HEK293T (cell line): ENCODE data around the gene ACAT2.
A peak's percentile ranks its signal among the peaks of the same experiment; 100 is the strongest.

Experiments used
- CTCF ChIA-PET: fragments of 350-600 bp; formaldehyde crosslinking; extraction: SDS; loops from one replicate; lab custom pipeline; 2021; ENCODE audit warnings: antibody characterized with exemption, inconsistent platforms; lab: Yijun Ruan, JAX
- POLR2A ChIA-PET: fragments of 350-600 bp; formaldehyde crosslinking; extraction: SDS; loops from one replicate; lab custom pipeline; 2020; ENCODE audit warnings: antibody characterized with exemption, inconsistent platforms; lab: Yijun Ruan, JAX
- DNase-seq: peaks from one replicate; pipeline ENCODE4 v3.0.0; 2012; ENCODE audit warnings: mixed read lengths; ENCODE audit errors: extremely low spot score
- ARNT ChIP-seq: fragments of 450-650 bp; IDR thresholded peaks from 2 replicates; pipeline ENCODE4 v1.6.1; 2017; ENCODE audit warnings: mild to moderate bottlenecking
- BHLHE40 ChIP-seq: fragments of 450-650 bp; IDR thresholded peaks from 2 replicates; pipeline ENCODE4 v1.6.1; 2016; ENCODE audit warnings: mild to moderate bottlenecking, moderate library complexity, borderline replicate concordance
- CTBP1 ChIP-seq: fragments of 450-650 bp; IDR thresholded peaks from 2 replicates; pipeline ENCODE4 v1.6.1; 2016; ENCODE audit warnings: borderline replicate concordance
- ELF4 ChIP-seq: fragments of 450-650 bp; IDR thresholded peaks from 2 replicates; pipeline ENCODE4 v1.6.1; 2017; ENCODE audit warnings: antibody characterized with exemption
- FOXA1 ChIP-seq: fragments of 450-650 bp; IDR thresholded peaks from 2 replicates; pipeline ENCODE4 v1.6.1; 2016; ENCODE audit warnings: mild to moderate bottlenecking
- FOXK2 ChIP-seq: fragments of 450-650 bp; IDR thresholded peaks from 2 replicates; pipeline ENCODE4 v1.6.1; 2016; ENCODE audit warnings: mild to moderate bottlenecking
- FOXM1 ChIP-seq: fragments of 450-650 bp; IDR thresholded peaks from 2 replicates; pipeline ENCODE4 v1.6.1; 2017; ENCODE audit warnings: mild to moderate bottlenecking, borderline replicate concordance
- HDGF ChIP-seq: fragments of 450-650 bp; IDR thresholded peaks from 2 replicates; pipeline ENCODE4 v1.6.1; 2017; ENCODE audit warnings: antibody characterized with exemption, borderline replicate concordance
- L3MBTL2 ChIP-seq: fragments of 450-650 bp; conservative IDR thresholded peaks from 2 replicates; pipeline ENCODE4 v1.6.1; 2016; ENCODE audit warnings: mild to moderate bottlenecking
- LEF1 ChIP-seq: fragments of 450-650 bp; IDR thresholded peaks from 2 replicates; pipeline ENCODE4 v1.6.1; 2017; ENCODE audit warnings: mild to moderate bottlenecking, borderline replicate concordance
- NFRKB ChIP-seq: fragments of 450-650 bp; IDR thresholded peaks from 2 replicates; pipeline ENCODE4 v1.6.1; 2016; ENCODE audit warnings: mild to moderate bottlenecking, moderate library complexity
- SP1 ChIP-seq: fragments of 450-650 bp; IDR thresholded peaks from 2 replicates; pipeline ENCODE4 v1.6.1; 2017
- SUZ12 ChIP-seq: fragments of 450-650 bp; IDR thresholded peaks from 2 replicates; pipeline ENCODE4 v1.6.1; 2016; ENCODE audit warnings: mild to moderate bottlenecking
- TARDBP ChIP-seq: fragments of 450-650 bp; IDR thresholded peaks from 2 replicates; pipeline ENCODE4 v1.6.1; 2016
- ZNF384 ChIP-seq: fragments of 450-650 bp; IDR thresholded peaks from 2 replicates; pipeline ENCODE4 v1.6.1; 2016
- TF ChIP-seq, protein P1 (sequence below): fragments of 450-650 bp; IDR thresholded peaks from 2 replicates; pipeline ENCODE4 v1.6.1; 2016

ACAT2 gene

DNA sequence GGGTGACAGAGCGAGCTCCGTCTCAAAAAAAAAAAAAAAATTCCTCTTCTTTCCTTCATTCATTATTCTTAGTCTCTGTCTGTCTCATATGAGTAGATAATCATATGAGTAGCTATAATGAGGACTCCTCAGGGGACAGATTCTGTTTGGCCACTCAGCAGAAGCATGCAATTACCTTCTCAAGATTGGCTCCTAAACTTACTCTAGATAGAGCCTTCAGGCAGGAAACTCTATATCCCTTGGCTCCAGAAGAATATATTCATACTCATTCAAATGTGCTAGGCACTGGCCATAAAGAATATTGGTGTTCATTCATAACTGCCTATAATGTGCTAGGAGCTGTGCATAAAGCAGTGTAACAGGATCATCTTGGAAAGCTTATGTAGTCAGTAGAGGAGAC lies 2.2 kb upstream of the ACAT2 start:
- no peak for DNase-seq
- TF ChIP-seq LEF1 (no peak), FOXK2 (no peak), ARNT (peak; percentile 72), FOXM1 (no peak), L3MBTL2 (no peak), ZNF384 (no peak), TARDBP (no peak)
- POLR2A ChIA-PET = interaction anchor here (1.0 to 5.1 kb wide), 6 partner anchors 8 to 66 kb away, joined by 3 to 54 read pairs (median 11); partner anchors contain the start of genes MRPL18, SOD2, TCP1 and WTAP
- CTCF ChIA-PET = no interaction called here

DNA sequence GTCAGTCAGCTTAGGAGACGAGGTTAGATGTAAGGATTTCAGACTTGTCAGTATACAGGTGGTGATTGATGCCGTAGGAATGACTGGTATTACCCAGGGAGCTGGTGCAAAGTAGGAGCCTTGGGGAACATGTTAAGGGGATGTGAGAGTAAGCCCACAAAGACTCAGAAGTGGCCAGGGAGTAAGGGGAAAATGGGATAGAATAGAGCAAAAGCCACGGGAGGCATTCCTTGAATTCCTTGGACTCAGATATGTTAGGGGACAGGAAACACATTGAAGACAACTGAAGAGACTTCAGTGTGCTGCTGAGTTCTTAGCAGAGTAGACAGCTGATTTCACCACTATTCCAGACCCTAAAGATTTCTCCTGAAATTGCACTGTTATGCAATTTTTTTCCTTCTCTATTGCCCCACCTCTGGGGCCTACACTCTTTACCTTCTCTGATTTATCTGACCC lies 1.2 kb upstream of the ACAT2 start:
- POLR2A ChIA-PET = interaction anchor here (1.4 to 5.1 kb wide), 8 partner anchors 9 to 64 kb away, joined by 3 to 54 read pairs (median 8); partner anchors contain the start of genes MRPL18, TCP1 and WTAP
- TF ChIP-seq, protein P1, sequence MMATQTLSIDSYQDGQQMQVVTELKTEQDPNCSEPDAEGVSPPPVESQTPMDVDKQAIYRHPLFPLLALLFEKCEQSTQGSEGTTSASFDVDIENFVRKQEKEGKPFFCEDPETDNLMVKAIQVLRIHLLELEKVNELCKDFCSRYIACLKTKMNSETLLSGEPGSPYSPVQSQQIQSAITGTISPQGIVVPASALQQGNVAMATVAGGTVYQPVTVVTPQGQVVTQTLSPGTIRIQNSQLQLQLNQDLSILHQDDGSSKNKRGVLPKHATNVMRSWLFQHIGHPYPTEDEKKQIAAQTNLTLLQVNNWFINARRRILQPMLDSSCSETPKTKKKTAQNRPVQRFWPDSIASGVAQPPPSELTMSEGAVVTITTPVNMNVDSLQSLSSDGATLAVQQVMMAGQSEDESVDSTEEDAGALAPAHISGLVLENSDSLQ = peak; percentile 44; the same call in 1 of the 2 replicates
- TF ChIP-seq ZNF384 = no peak
- no peak for DNase-seq
- CTCF ChIA-PET = no interaction called here

DNA sequence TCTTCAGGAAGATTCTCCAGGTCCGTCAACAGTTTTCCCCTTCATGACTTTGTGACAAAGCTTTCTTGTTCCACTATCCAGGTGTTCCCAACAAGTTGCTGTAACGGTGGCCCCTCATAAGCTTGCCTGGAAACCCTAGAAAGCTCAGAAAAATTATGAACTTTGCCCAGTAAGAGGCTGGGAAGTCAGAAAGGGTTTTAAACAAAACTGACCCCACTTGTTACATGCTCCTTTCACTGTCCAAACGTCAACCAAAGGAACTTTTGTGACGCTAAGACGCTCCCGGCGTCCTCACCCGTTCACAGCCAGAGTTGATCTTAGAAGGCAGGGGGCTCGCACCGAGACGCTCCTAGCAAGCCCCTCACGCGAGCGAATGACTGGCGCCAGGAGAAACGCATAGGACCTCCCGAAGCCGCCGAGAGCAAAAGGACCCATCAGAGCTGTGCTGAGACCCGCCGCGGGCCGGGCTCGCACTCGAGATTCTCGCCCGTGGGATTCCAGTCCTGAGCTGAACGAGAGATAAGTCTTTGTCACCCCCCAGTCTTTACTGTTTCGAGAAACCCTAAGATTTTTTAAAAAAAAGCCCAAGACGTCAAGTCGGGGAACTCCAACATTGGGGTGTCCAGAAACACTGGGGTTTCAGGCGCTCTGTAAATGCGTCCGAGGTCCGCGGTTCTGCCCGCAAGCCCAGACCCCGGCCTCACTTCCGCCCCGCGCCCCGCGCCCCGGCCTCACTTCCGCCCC lies 544 bp upstream of the ACAT2 start:
- POLR2A ChIA-PET = interaction anchor here (1.0 to 5.1 kb wide), 15 partner anchors 9 to 75 kb away, joined by 3 to 54 read pairs (median 5); partner anchors contain the start of genes MRPL18, TCP1 and WTAP
- peak; percentile 37 for DNase-seq
- TF ChIP-seq LEF1 = no peak
- no peak for TF ChIP-seq HDGF
- CTCF ChIA-PET = interaction anchor here (0.6 kb wide), 1 partner anchor 34 kb away, joined by 3 read pairs; the partner anchor contains the start of gene WTAP

GRCh38 chr6:159762681-159763293 lies 942 bp downstream of the ACAT2 start:
- no peak for TF ChIP-seq FOXA1
- no peak for TF ChIP-seq FOXK2
- TF ChIP-seq, protein P1 = no peak
- TF ChIP-seq ARNT = no peak
- TF ChIP-seq LEF1 = no peak
- no peak for TF ChIP-seq BHLHE40
- TF ChIP-seq CTBP1 = no peak
- TF ChIP-seq SP1 = no peak
- TF ChIP-seq NFRKB = no peak
- TF ChIP-seq FOXM1 = no peak
- TF ChIP-seq HDGF = no peak
- no peak for TF ChIP-seq SUZ12
- TF ChIP-seq TARDBP = no peak
- TF ChIP-seq ELF4 = no peak
- no peak for TF ChIP-seq ZNF384
- TF ChIP-seq L3MBTL2 = no peak
- DNase-seq = no peak
- ChIA-PET CTCF (no interaction called here), POLR2A (interaction anchor here (0.7 to 1.6 kb wide), 4 partner anchors 20 to 36 kb away, joined by 3 to 4 read pairs (median 3); partner anchors contain the start of gene WTAP)

DNA sequence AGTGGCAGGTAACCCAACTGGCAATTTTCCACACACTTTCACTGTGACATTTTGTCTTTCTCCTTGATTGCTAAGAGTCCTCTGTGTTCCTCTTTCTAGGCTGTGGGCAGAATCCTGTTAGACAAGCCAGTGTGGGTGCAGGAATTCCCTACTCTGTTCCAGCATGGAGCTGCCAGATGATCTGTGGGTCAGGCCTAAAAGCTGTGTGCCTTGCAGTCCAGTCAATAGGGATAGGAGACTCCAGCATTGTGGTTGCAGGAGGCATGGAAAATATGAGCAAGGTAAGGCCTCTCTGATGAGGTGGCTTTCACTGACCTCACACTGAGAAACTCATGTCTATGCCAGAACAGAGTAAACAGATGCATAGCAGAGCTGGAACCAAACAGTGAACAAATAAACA lies 5.1 kb downstream of the ACAT2 start:
- TF ChIP-seq NFRKB = no peak
- TF ChIP-seq FOXA1 = no peak
- no peak for TF ChIP-seq SUZ12
- no peak for TF ChIP-seq ELF4
- no peak for TF ChIP-seq TARDBP
- DNase-seq = no peak
- ChIA-PET POLR2A (interaction anchor here (0.9 to 1.3 kb wide), 2 partner anchors 21 to 23 kb away, joined by 3 read pairs; partner anchors contain the start of gene TCP1), CTCF (no interaction called here)

DNA sequence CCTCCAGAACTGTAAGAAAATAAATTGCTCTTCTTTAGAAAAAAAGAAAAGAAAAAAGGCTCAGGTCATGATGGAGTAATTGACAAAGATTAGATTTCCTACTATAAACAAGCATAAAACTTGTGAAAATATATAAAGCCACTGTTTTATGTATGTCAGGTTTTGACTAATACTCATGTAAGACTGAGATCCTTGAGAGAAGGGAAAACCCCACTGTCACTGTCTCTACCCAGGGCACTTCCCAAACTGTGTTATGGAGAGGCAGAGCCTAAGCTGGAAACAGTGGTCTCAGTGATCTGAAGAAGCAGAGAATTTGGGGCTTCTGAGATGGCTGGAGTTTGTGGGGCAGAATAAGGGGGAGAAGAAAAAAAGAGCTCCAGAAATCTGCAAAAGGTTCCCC lies 7.6 kb downstream of the ACAT2 start:
- TF ChIP-seq HDGF = no peak
- TF ChIP-seq FOXA1 = no peak
- no peak for TF ChIP-seq SP1
- TF ChIP-seq FOXK2 = no peak
- TF ChIP-seq LEF1 = no peak
- no peak for TF ChIP-seq FOXM1
- no peak for TF ChIP-seq L3MBTL2
- TF ChIP-seq BHLHE40 = no peak
- no peak for TF ChIP-seq ARNT
- TF ChIP-seq TARDBP = no peak
- TF ChIP-seq, protein P1 = no peak
- no peak for TF ChIP-seq ELF4
- POLR2A ChIA-PET = interaction anchor here (1.0 kb wide), 1 partner anchor 8 kb away, joined by 5 read pairs; the partner anchor contains the start of gene ACAT2
- CTCF ChIA-PET = no interaction called here
- no peak for DNase-seq
